Panc1 (cell line): ENCODE results near the gene MEIS1.

Experiments
- CTCF ChIP-seq: fragments of 450-650 bp; IDR thresholded peaks from 2 replicates; pipeline ENCODE4 v1.5.1; 2017; ENCODE audit warnings: mild to moderate bottlenecking
- POLR2AphosphoS5 ChIP-seq: IDR thresholded peaks from 2 replicates; pipeline ENCODE4 v1.6.1; 2012; ENCODE audit warnings: mild to moderate bottlenecking, low read depth, low read length, moderate library complexity
- REST ChIP-seq, 2 experiments: IDR thresholded peaks; 2 replicates each; pipeline ENCODE4 v1.6.1; 2011 to 2012; ENCODE audit warnings: low read depth in 2 of 2, control low read depth in 1 of 2, low read length in 1 of 2, mild to moderate bottlenecking in 1 of 2, moderate library complexity in 1 of 2; ENCODE audit not compliant: insufficient read depth in 1 of 2
- SIN3A ChIP-seq: IDR thresholded peaks from 2 replicates; pipeline ENCODE4 v1.6.1; 2012; ENCODE audit warnings: low read depth, mild to moderate bottlenecking, low read length, moderate library complexity, borderline replicate concordance; ENCODE audit not compliant: insufficient read depth

GRCh38 chr2:66555091-66555490 is 120.2 kb downstream of the MEIS1 start:
- TF ChIP-seq CTCF (no peak), POLR2AphosphoS5 (no peak), REST (IDR thresholded peaks at IDR 0.05; ENCODE audit: insufficient read depth in 1 of 2, low read depth in 2 of 2, low read length in 1 of 2) (no peak), SIN3A (no peak)
